Activated CD8-positive, alpha-beta memory T cell treated with anti-CD3 and anti-CD28 coated beads for 1 hour (primary cell): ENCODE results near the gene CYP19A1.
A peak's percentile ranks its signal among the peaks of the same experiment; 100 is the strongest.

ENCODE experiments used
- DNase-seq, 2 donors: peaks; one replicate each; pipeline ENCODE4 v3.0.0-alpha.2; 2020; ENCODE audit warnings: low read depth in 1 of 2; ENCODE audit errors: extremely low read depth in 1 of 2

The CYP19A1 gene

GRCh38 chr15:51226576-51227210 is 111.7 kb downstream of the CYP19A1 start:
- DNase-seq, result no peak

GRCh38 chr15:51224428-51224827 is 114.0 kb downstream of the CYP19A1 start:
- no peak for DNase-seq

- no peak for DNase-seq
Measured at GRCh38 chr15:51223771-51224229, 114.6 kb downstream of the CYP19A1 start.

GRCh38 chr15:51218299-51218938 is 120.0 kb downstream of the CYP19A1 start:
- no peak for DNase-seq

- no peak for DNase-seq
Measured at GRCh38 chr15:51212909-51213308, 125.5 kb downstream of the CYP19A1 start.

GRCh38 chr15:51212239-51212638 is 126.2 kb downstream of the CYP19A1 start:
- DNase-seq, result no peak

- no peak for DNase-seq
Measured at GRCh38 chr15:51205050-51205975, 133.1 kb downstream of the CYP19A1 start.

GRCh38 chr15:51203797-51204196 is 134.6 kb downstream of the CYP19A1 start:
- DNase-seq, result no peak

GRCh38 chr15:51202783-51203182 is 135.6 kb downstream of the CYP19A1 start:
- no peak for DNase-seq

GRCh38 chr15:51201581-51201980 is 136.8 kb downstream of the CYP19A1 start:
- no peak for DNase-seq

GRCh38 chr15:51200792-51201191 is 137.6 kb downstream of the CYP19A1 start:
- no peak for DNase-seq

GRCh38 chr15:51199541-51199940 is 138.9 kb downstream of the CYP19A1 start:
- DNase-seq, result no peak

- no peak for DNase-seq
Measured at GRCh38 chr15:51198701-51199232, 139.6 kb downstream of the CYP19A1 start.

GRCh38 chr15:51195459-51195858 is 142.9 kb downstream of the CYP19A1 start:
- DNase-seq, result no peak

GRCh38 chr15:51193979-51194378 is 144.4 kb downstream of the CYP19A1 start:
- no peak for DNase-seq

- no peak for DNase-seq
Measured at GRCh38 chr15:51193526-51193925, 144.9 kb downstream of the CYP19A1 start.

- peak; percentile 19 to 58 for DNase-seq
Measured at GRCh38 chr15:51192521-51193280, 145.7 kb downstream of the CYP19A1 start.

GRCh38 chr15:51191766-51192165 is 146.6 kb downstream of the CYP19A1 start:
- no peak for DNase-seq

GRCh38 chr15:51191072-51191670 is 147.2 kb downstream of the CYP19A1 start:
- no peak for DNase-seq

GRCh38 chr15:51190424-51191068 is 147.8 kb downstream of the CYP19A1 start:
- DNase-seq, result no peak
